NB4 (cell line): ENCODE data around the gene ZMYND11.

ENCODE experiments used
- CTCF ChIP-seq: IDR thresholded peaks from one replicate; pipeline ENCODE4 v1.5.1; 2012; ENCODE audit warnings: low read depth, low read length
- MYC ChIP-seq: IDR thresholded peaks from 2 replicates; pipeline ENCODE4 v1.6.1; 2011; ENCODE audit warnings: low read depth, low read length
- POLR2A ChIP-seq: IDR thresholded peaks from 2 replicates; pipeline ENCODE4 v1.6.1; 2011; ENCODE audit warnings: mild to moderate bottlenecking; ENCODE audit not compliant: insufficient read length; ENCODE audit errors: extremely low read depth
- TF ChIP-seq, protein P1 (sequence below): IDR thresholded peaks from 2 replicates; pipeline ENCODE4 v1.6.1; 2011; ENCODE audit warnings: low read depth, low read length

GRCh38 chr10:241966-242643 is 106.8 kb downstream of the ZMYND11 start:
- TF ChIP-seq MYC (no peak), CTCF (no peak), POLR2A (no peak)
- TF ChIP-seq, protein P1, sequence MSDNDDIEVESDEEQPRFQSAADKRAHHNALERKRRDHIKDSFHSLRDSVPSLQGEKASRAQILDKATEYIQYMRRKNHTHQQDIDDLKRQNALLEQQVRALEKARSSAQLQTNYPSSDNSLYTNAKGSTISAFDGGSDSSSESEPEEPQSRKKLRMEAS = no peak
